Endothelial cell of coronary artery (primary cell): ENCODE data around the gene VPREB1. TPM values are rescaled to one million over a fixed set of nuclear protein-coding genes. Genes with fewer than 3 reads are reported as not detected.

Experiments used
- total RNA-seq: library from RNA; depleted of rRNA; stranded (reverse); fragments of >200 nt; gene quantifications from 2 replicates; pipeline ENCODE4 v1.2.3, GENCODE V29; 2014

The VPREB1 gene
- not detected in 2 replicates for total RNA-seq

GRCh38 chr22:22244316-22245250 lies at the start of gene VPREB1:
Gene VPREB1, plus strand, starts transcription at chr22:22244786. Its CDS starts 28 bp downstream, at chr22:22244814.

